Epithelial cell of prostate (primary cell): ENCODE data around the gene DPCD.

ENCODE experiments used
- DNase-seq: peaks from one replicate; pipeline ENCODE4 v3.0.0-alpha.2; 2011; ENCODE audit warnings: low read depth, low spot score
- H3K27ac ChIP-seq: fragments of 450-650 bp; 2 replicates; pipeline ENCODE4 v1.5.1; 2017; ENCODE audit warnings: mild to moderate bottlenecking

The DPCD gene

GRCh38 chr10:101650863-101651262 is 62.7 kb downstream of the DPCD start:
- no peak for DNase-seq
- H3K27ac ChIP-seq, result no peak overlapping the region

DNA sequence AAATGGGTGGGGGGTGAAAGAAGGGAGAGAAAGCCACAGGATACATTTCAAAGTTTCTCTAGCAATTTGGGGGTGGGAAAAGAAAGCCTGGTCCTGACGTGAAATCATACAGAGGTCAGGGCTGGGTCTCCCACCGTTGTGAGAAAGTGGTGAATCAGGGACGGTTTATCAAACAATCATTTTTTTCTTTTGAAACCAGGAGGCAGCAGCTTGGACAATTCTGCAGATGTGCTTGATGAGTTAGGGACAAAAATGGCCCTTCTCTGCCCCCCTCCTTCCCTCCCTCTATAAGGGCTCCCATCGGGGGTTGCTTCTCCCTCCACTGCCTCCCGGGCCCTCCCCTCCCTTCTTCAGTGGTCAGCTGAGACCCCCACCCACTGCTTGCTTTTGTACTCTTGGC is 63.2 kb downstream of the DPCD start:
- H3K27ac ChIP-seq, result no peak overlapping the region
- DNase-seq, result no peak

- no peak overlapping the region for H3K27ac ChIP-seq
- no peak for DNase-seq
These were observed 65.4 kb downstream of the DPCD start for GRCh38 chr10:101653536-101653935.

- no peak overlapping the region for H3K27ac ChIP-seq
- DNase-seq, result no peak
These were observed 67.4 kb downstream of the DPCD start for GRCh38 chr10:101655570-101655969.

DNA sequence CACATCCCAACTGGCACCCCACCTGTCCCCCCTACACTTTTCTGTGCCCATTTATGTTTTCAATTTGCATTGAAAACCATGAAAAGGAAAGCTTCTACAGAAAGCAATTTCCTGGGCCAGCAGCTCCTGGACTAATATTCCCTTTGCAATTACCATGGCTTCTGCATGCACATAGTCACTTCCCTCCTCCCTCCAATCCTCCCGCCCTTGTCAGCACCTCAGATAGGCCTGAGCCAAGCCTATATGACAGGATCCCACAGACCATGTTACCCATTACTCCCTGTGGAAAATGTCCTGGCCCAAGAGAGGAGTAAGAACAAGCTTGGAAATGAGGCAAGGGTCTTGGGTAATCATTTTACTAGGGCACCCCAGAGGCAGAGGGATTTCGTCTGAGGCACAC is 68.8 kb downstream of the DPCD start:
- no peak for DNase-seq
- no peak overlapping the region for H3K27ac ChIP-seq

- DNase-seq, result no peak
- H3K27ac ChIP-seq, result no peak overlapping the region
These were observed 70.9 kb downstream of the DPCD start for GRCh38 chr10:101658975-101659374.
